ENCODE measurements around the gene EDRF1. TPM values are rescaled to one million over a fixed set of nuclear protein-coding genes. Genes with fewer than 3 reads are reported as not detected.

The EDRF1 gene
- total and polyA plus RNA-seq, 2 of the 13 experiments (the other 11 are each of a cell fraction or from before 2014, with no cell fraction given) = 16.9 to 26.7 TPM

DNA sequence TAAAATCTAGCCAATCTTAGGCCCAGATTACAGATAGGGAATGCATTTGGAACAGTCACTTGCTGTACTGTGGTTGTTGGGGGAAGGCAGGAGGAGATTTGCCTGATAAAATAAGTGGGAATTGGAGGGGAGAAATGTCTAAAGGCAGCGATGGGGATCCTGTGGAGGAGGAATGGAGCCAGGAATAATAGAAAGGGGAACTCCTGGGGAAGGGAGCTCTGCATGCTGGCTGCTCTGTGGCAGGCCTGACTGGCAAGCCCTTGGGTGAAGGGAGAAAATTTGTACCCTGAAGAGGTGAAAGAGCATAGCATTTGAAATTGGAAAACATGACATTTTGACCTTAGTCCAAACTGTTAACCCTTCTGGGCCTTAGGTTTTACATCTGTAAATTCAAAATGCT lies 42.5 kb downstream of the EDRF1 start (continued):
- no peak for TF ChIP-seq ZNF264 (CRISPR knock-in tag; IDR thresholded peaks at IDR 0.05)

DNA sequence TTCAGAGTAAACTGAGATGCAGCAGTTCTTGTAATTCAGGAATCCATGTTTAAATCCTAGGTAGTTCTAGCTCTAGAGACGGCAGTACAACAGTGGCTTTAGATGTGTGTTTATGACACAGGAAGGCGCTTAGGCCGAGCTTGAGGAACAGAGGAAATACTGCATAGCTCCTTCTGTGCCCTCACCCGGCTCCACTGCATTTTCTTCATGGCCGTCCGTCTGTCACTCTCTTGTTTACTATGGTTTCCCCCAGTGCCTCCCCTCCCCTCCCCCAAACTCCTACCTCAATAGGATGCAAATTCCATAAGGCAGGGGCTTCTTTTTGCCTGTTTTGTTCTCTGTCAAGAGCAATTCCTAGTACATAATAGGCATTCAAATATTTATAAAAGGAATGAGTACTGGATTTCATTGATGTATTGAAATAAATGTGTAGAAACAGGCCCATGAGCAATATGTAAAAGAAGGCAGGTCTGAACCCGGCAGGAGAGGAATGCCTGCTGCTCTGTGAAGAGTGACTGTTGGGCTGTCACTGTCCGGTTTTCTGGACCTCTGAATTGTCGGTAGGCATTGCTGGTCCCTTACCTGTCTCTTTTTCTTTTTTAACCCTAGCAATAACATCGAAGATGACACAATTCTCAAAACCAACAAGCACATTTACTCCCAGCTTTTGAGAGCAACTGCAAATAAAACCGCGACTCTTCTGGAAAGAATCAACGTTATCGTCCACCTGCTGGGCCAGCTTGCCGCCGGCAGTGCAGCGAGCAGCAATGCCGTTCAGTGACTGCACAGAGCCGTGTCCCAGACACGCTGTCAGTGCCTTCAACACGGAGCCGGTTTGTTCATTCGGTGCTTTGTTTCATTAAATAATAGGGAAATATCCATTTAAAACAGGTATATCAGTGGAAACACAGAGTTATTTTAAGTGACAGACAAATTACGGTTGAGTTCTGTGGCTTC lies 43.5 kb downstream of the EDRF1 start:
- Histone ChIP-seq H4K20me1 (ENCODE audit: insufficient read depth, low read length) (no peaks in the 10 kb centered on the region), H3K9me3 (ENCODE audit: low read length) (no peaks in the 10 kb centered on the region), H3K4me2 (ENCODE audit: low read depth, low read length) (no peak overlapping the region), H3K9ac (ENCODE audit: insufficient read depth, low read depth, low read length) (no peak overlapping the region), H3K27me3 (ENCODE audit: control insufficient read depth in 1 of 2, insufficient read depth in 2 of 2, low read length in 2 of 2) (no peaks in the 10 kb centered on the region), H3K36me3 (replicated peaks in 1 of 2; ENCODE audit: control insufficient read depth in 1 of 2, insufficient read depth in 2 of 2, low read length in 2 of 2) (peaks cover 9 to 60% of the 10 kb centered on the region in 2 experiments), H3K4me3 (replicated peaks in 1 of 3; ENCODE audit: insufficient read depth in 1 of 3, low read depth in 2 of 3, low read length in 3 of 3) (no peak overlapping the region), H2AFZ (ENCODE audit: low read length) (no peak overlapping the region), H3K27ac (ENCODE audit: extremely low read length, insufficient read depth, low read length) (no peak overlapping the region), H3K79me2 (ENCODE audit: insufficient read depth, low read length) (no peaks in the 10 kb centered on the region), H3K4me1 (ENCODE audit: insufficient read depth, low read length) (no peaks in the 10 kb centered on the region)
- CTCF ChIA-PET (ENCODE audit: low intra/inter-chr PET ratio, low total read pairs) = no interaction called here
- in situ Hi-C loops (cut with HindIII; ENCODE audit: extremely low pct_ligation_motif_present, low pct_unique_long_range_greater_than_20kb) (no loop called here), intact Hi-C loops (cut with micrococcal nuclease; ENCODE audit: unreplicated experiment) (no loop called here)
- DNase-seq (ENCODE audit: low spot score) (no peak), FAIRE-seq (no peak), ATAC-seq (no peak)
- 97% methylated on average over 24 of the region's 24 CpGs for WGBS (ENCODE audit: low lambda C conversion rate)
- POLR2A ChIA-PET = no interaction called here
- no TSS peak for BruUV-seq (replicated peaks)
- TF ChIP-seq ZFYVE20 (CRISPR knock-in tag; IDR thresholded peaks at IDR 0.05; ENCODE audit: borderline replicate concordance, low read depth) (no peak), RELA (CRISPR knock-in tag; IDR thresholded peaks at IDR 0.05) (no peak), NR2F6 (IDR thresholded peaks at IDR 0.05) (no peak), NR2F6 (CRISPR knock-in tag; IDR thresholded peaks at IDR 0.05) (no peak), ZMAT3 (CRISPR knock-in tag; conservative IDR thresholded peaks at IDR 0.05) (no peak)
- TF ChIP-seq, protein P1, sequence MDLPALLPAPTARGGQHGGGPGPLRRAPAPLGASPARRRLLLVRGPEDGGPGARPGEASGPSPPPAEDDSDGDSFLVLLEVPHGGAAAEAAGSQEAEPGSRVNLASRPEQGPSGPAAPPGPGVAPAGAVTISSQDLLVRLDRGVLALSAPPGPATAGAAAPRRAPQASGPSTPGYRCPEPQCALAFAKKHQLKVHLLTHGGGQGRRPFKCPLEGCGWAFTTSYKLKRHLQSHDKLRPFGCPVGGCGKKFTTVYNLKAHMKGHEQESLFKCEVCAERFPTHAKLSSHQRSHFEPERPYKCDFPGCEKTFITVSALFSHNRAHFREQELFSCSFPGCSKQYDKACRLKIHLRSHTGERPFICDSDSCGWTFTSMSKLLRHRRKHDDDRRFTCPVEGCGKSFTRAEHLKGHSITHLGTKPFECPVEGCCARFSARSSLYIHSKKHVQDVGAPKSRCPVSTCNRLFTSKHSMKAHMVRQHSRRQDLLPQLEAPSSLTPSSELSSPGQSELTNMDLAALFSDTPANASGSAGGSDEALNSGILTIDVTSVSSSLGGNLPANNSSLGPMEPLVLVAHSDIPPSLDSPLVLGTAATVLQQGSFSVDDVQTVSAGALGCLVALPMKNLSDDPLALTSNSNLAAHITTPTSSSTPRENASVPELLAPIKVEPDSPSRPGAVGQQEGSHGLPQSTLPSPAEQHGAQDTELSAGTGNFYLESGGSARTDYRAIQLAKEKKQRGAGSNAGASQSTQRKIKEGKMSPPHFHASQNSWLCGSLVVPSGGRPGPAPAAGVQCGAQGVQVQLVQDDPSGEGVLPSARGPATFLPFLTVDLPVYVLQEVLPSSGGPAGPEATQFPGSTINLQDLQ (CRISPR knock-in tag; IDR thresholded peaks at IDR 0.05) = no peak
- TF ChIP-seq, protein P2, sequence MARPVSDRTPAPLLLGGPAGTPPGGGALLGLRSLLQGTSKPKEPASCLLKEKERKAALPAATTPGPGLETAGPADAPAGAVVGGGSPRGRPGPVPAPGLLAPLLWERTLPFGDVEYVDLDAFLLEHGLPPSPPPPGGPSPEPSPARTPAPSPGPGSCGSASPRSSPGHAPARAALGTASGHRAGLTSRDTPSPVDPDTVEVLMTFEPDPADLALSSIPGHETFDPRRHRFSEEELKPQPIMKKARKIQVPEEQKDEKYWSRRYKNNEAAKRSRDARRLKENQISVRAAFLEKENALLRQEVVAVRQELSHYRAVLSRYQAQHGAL (CRISPR knock-in tag; IDR thresholded peaks at IDR 0.05; ENCODE audit: not compliant biosample characterization) = no peak
- TF ChIP-seq, protein P3, sequence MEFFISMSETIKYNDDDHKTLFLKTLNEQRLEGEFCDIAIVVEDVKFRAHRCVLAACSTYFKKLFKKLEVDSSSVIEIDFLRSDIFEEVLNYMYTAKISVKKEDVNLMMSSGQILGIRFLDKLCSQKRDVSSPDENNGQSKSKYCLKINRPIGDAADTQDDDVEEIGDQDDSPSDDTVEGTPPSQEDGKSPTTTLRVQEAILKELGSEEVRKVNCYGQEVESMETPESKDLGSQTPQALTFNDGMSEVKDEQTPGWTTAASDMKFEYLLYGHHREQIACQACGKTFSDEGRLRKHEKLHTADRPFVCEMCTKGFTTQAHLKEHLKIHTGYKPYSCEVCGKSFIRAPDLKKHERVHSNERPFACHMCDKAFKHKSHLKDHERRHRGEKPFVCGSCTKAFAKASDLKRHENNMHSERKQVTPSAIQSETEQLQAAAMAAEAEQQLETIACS (CRISPR knock-in tag; IDR thresholded peaks at IDR 0.05) = no peak
- TF ChIP-seq, protein P4, sequence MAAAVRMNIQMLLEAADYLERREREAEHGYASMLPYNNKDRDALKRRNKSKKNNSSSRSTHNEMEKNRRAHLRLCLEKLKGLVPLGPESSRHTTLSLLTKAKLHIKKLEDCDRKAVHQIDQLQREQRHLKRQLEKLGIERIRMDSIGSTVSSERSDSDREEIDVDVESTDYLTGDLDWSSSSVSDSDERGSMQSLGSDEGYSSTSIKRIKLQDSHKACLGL (CRISPR knock-in tag; IDR thresholded peaks at IDR 0.05) = no peak
- TF ChIP-seq, protein P5, sequence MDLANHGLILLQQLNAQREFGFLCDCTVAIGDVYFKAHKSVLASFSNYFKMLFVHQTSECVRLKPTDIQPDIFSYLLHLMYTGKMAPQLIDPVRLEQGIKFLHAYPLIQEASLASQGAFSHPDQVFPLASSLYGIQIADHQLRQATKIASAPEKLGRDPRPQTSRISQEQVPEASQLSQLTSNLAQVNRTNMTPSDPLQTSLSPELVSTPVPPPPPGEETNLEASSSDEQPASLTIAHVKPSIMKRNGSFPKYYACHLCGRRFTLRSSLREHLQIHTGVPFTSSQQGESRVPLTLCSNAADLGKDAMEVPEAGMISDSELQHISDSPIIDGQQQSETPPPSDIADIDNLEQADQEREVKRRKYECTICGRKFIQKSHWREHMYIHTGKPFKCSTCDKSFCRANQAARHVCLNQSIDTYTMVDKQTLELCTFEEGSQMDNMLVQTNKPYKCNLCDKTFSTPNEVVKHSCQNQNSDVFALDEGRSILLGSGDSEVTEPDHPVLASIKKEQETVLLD (CRISPR knock-in tag; IDR thresholded peaks at IDR 0.05; ENCODE audit: low read depth) = no peak

Data from HepG2 (cell line).